Stimulated activated CD4-positive, alpha-beta T cell treated with anti-CD3 and anti-CD28 coated beads, Interleukin-4, amount 100 ng/mL, for 4 hours (primary cell): ENCODE results near the gene BOC.
"Not testable (repeated sequence)": the region's sequence is repeated elsewhere in the genome, so short reads cannot be mapped to it uniquely, and the experiment has no call there.

ENCODE experiments used
- DNase-seq, 2 experiments: peaks; one replicate each; pipeline ENCODE4 v3.0.0-alpha.2; 2020

Gene BOC, protein sequence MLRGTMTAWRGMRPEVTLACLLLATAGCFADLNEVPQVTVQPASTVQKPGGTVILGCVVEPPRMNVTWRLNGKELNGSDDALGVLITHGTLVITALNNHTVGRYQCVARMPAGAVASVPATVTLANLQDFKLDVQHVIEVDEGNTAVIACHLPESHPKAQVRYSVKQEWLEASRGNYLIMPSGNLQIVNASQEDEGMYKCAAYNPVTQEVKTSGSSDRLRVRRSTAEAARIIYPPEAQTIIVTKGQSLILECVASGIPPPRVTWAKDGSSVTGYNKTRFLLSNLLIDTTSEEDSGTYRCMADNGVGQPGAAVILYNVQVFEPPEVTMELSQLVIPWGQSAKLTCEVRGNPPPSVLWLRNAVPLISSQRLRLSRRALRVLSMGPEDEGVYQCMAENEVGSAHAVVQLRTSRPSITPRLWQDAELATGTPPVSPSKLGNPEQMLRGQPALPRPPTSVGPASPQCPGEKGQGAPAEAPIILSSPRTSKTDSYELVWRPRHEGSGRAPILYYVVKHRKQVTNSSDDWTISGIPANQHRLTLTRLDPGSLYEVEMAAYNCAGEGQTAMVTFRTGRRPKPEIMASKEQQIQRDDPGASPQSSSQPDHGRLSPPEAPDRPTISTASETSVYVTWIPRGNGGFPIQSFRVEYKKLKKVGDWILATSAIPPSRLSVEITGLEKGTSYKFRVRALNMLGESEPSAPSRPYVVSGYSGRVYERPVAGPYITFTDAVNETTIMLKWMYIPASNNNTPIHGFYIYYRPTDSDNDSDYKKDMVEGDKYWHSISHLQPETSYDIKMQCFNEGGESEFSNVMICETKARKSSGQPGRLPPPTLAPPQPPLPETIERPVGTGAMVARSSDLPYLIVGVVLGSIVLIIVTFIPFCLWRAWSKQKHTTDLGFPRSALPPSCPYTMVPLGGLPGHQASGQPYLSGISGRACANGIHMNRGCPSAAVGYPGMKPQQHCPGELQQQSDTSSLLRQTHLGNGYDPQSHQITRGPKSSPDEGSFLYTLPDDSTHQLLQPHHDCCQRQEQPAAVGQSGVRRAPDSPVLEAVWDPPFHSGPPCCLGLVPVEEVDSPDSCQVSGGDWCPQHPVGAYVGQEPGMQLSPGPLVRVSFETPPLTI

DNA sequence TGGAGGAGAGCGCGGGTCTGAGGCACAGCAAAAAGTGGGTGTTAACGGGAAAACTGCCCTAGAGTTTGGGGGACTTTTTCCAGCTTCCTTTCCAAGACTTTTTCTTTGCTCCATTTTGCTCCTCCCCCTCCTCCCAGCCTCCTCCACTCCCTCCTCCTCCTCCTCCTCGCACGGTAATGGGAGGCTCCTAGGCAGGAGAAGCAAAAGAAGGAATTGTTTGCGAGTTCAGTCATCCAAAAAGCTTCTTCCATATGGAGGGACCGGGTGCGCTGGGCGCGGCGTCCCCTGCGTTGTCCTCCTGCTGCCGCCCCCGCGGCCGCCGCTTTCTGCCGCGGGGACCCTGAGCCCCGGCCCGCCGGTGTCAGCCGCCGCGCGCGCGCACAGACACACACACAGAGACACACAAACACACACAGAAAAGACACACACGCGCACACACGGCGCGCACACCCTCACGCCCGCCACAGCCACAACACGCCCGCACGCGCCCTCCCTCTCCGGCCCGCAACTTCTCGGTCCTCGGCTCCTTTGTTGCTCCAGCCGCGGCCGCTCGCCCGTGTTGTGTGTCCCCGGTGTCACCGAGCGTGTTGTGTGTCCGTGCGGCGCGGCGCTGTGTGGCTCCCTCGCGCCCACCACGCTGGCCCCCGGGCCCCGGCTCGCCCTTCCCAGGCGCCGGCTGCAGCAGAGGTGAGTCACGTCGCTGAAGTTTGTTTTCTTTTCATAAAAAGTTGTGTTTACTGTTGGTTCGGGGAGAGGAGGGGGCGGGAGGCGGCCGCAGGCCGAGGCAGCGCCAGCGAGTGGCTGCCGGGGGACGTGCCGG, at the start of gene BOC:
Gene BOC, plus strand, starts transcription at position 228 of the 820 bp plus-strand sequence. CDS start 38,246 bp downstream, outside the sequence.
- no peak for DNase-seq

DNA sequence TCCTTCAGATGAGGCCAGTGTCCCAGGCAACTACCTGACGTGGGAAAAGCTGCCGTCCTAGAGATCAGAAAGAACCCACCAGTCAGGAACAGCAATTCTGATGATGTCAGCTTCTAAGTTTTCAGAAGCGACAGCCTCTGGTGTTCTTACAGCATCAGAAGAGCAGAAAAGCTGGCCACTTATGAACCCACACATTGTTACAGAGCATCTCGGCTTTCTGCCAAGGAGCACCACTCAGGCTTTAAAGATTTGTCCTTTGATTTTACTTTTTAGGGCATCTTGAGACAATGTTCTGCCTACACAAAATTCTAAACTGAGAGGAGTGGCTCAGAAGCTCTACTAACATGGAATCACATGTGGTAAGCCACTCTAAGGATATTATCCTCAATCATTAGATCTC, 49.7 kb upstream of the BOC start:
- no peak for DNase-seq

DNA sequence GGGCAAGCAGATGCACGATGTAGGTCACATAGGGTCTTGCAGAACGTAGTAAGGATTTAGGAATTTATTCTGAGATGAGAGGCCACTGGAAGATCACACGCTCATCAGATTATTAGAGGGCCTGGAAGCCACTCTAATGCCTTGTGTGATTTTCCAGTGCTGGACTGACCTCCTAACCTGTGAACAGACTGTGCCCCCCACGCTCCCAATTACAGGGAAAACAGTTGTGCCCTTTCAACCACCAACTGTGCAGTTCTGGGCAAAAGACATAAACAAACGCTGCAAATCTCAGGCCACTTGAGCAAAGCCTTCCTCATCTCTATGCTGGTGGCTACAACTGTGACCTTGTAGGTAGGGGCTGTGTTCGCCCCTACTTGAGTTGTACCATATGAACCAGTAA, 48.2 kb upstream of the BOC start:
- no peak for DNase-seq

DNA sequence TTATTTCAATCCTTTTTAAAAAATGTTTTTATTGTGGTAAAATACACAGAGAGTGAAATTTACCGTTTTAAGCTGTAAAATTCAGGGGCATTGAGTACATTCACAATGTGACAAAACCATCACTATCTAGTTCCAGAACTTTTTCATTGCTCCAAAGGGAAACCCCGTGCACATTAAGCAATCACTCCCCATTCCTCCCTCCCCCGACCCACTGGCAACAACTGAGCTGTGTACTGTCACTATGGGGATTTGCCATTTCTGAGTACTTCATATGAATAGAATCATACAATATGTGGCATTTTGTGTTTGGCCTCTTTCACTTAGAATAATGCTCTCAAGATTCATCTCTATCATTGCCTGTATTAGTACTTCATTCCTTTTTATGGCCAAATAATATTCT, 45.5 kb upstream of the BOC start:
- DNase-seq, result no peak

DNA sequence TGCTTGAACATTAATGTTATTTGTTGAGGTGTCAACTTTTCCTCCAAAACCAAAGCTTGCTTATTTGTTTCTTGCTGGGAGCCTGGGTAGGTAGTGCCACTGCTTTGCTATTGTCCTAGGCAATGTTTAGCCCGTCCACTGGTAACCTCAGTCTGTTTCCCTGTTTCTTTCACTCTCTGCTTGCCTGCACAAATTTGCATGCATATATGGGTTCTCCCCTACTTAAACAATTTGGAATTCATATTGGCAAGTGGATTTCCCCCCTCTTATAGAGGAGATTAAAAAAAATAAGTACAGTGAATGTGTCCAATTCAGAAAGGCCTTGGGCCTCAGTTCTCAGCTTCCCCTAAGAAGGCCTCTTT, 45.0 kb upstream of the BOC start:
- no peak for DNase-seq

DNA sequence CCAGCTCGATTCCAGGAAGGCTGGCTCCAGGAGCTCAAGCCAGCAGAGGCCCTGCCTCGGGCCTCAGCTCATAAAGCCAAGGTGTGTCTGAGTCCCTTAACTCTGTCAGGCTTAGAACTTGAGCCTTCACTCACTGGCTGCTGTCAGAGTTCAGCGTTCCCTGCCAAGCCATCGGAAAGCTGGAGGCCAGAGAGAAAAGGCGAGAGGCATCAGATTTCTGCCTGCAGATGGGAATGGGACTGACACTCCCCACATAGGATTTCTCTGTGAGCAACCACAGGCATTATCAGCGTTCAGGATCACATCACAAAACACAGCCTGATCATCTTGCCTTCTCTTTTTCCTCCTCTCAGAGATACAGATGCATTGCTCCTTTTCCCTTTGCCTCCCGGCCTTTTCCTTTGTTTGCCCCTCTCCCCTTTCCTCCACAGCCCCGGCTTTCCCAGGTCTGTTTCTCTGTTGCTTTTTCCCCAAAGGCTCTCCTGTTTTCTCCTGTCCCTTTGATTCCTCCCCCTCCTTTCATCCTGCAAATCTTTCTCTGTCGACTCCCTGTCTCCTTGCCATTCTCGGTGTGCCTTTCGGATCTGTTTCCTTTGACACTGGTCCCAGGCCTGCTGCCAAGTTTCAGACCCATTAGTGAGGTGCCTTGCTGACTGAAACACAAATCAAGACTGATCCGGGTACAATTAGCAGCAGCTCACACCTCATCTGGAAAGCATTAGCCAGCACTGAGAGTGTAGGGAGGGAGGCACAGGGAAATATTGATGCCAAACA, 44.5 kb upstream of the BOC start:
- no peak for DNase-seq

DNA sequence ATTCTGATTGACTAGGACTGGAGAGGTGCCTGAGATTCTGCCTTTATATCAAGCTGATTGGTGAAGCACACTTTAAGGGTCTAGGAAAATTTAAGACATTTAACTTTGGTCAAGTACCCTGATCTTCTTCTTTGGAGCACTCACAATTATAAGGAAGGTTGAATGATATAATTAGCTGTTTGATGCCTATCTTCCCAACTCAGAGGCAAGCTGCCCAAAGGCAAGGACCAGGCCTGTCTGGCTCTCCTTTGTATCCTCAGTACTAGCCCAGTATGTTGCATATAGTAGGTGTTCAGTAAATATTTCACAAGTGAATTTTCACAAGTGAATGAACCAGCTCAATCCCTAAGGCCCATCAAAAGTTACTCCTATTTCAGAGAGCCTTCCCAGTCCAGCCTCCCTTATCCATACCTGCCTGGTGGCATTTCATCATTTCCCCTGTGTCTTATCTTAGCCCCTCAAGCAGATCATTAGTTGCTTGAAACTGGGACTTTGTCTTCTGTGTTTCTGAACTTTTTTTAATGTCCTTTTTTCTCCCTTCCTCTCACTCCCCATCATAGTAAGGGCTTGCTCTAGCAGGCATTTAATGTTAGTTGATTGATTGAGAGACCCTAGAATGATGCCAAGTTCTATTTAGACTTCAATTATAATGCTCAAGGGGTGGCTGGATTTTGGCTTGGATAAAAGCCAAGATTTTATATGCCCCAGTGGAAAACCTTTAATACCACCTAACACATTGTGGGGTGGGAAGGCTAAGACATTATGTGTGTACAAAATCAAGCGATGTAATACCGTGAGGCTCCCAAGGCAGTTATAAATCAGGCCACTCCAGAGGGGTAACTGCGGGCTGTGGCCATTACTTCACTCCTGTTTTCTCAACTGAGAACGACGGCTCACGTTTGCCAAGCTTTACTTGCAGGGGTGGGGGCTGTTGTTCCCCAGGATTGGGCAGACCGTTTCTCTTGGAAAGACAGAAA, 43.2 kb upstream of the BOC start:
- DNase-seq, result no peak

DNA sequence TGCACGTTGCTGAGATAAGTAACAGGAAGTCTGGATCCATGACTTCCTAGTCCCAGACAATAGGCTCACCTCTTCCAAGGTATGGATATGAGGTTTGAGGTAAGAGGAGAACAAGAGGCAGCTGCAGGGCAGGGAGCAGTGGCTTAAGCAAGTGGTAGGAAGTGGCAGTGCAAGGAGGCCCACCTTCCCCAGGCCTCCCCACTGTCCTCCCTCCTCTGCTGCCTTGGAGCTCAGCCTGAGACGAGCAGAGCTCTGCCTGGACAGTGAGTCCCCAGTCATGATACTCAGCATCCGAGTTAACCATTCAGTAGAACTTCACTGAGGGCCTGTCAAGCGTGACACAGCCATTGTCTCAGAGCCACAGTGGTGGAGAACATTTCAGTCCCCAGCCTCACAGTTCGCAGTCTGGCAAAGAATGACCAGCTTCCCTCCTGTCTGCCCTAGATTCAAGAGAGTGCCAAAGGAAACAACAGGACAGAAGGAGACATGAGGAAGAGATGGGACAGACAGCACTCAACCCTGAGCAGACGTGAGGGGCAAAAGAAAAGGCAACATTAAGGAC, 41.4 kb upstream of the BOC start:
- no peak for DNase-seq

DNA sequence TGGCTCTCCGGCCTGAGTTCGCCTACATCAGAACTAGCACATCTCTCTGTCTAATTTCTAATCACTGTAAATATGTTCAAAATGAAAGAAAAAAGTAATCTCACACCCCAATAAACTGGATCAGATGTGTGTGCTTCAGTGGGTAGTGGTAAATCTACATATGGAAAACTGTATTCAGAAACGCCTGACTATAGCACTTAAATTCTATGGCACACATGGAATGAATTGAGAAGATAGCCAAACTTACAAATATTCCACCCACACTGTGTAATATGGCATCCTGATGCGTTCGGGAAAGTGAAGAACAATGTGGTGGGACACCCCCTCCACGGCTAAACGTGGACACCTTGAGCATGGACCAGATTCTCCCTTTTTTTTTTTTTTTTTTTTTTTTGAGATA, 40.6 kb upstream of the BOC start:
- no peak for DNase-seq

DNA sequence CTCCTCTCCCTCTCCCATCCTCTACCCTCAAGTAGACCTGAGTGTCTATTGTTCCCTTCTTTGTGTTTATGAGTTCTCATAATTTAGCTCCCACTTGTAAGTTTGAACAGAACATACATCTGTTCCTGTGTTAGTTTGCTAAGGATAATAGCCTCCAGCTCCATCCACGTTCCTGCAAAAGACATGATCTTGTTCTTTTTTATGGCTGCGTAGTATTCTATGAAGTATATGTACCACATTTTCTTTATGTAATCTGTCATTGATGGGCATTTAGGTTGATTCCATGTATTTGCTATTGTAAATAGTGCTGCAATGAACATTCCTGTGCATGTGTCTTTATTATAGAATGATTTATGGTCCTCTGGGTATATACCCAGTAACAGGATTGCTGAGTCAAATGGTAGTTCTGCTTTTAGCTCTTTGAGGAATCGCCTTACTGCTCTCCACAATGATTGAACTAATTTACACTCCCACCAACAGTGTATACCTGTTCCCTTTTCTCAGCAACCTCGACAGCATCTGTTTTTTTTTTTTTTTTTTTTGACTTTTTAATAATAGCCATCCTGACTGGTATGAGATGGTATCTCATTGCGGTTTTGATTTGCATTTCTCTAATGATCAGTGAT, 39.6 kb upstream of the BOC start:
- not testable (repeated sequence) for DNase-seq

DNA sequence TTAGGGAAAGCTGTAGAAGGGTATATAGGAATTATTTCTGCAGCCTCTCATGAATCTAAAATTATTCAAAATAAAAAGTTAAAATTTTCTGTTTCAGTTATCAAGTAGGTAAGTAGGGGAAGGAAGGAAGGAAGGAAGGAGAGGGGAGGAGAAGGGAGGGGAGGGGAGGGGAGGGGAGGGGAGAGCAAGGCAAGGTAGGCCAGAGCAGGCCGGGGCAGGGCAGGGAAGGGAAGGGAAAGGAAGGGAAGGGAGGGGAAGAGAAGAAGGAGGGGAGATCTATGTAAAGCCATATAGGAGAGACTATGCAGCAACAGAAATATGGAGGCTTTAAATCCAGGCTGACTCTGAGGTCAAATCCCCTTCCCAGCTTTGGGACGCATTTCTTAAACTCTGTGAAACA, 38.3 kb upstream of the BOC start:
- DNase-seq, result no peak

DNA sequence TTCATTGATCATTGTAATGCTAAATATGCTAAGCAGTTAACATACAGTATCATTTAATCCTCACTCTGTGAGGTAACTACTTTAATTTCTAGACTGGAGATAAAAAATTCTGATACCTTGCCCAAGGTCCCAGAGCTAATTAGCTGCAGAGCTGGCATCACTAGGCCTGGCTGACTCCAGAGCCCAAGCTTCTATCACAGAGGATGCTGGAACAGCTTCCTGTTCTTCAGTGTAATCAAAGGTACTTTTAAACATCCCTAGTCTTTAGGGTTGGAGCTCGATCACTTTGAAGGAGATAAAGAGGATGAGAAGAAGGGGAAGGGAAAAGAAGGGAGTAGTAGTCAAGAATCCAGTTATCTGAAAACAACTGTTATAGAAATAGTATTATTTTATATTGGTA, 37.1 kb upstream of the BOC start:
- no peak for DNase-seq

DNA sequence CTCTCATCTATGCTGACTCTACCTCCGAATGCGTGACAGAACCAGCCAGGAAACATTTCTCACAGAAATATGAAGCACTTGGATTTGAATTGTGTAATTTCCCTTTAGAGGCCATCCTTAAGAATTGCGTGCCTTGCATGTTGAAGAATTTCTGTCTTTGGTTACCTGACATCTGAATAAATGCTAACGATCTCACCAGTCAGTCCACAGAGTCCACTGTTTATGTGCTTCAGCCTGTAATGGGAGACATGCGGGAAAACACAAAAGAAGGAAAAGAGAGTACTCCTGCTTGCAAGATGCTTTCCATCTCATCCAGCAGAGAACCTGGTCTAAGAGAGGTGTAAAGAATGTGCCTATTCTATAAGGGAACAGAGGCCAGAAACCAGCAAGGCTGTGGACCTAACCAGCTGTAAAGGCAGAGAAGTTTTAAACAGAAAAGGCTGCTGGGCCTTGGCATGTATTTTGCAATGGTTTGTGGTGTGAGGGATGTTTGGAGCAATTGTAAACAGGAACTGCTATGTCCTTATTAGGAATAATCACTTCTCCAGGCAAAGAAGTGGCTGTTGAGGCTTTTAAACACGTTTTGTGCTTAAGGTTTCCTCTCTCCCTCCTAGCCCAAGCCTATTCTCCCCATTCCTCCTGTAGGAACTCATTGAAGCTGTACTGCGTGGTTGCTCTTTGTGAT, 36.4 kb upstream of the BOC start:
- DNase-seq, result no peak

DNA sequence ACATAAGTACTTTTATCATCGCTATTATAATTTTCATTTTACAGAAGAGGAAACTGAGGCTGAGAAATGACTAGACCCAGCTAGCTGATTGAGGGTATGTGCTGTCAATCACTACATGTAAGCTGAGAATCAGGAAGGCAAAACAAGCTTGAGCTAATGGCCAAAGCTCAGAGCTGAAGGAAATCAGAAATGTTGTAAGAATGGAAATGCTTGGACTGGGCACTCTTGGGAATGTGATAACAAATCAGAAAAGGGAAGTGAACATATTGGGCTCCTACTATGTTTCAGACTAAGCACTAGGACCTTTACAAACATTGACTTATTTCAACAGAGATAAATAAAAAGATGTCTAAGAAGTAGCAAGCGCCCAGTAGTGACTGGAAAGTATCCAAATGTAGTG, 33.8 kb upstream of the BOC start:
- DNase-seq, result no peak

DNA sequence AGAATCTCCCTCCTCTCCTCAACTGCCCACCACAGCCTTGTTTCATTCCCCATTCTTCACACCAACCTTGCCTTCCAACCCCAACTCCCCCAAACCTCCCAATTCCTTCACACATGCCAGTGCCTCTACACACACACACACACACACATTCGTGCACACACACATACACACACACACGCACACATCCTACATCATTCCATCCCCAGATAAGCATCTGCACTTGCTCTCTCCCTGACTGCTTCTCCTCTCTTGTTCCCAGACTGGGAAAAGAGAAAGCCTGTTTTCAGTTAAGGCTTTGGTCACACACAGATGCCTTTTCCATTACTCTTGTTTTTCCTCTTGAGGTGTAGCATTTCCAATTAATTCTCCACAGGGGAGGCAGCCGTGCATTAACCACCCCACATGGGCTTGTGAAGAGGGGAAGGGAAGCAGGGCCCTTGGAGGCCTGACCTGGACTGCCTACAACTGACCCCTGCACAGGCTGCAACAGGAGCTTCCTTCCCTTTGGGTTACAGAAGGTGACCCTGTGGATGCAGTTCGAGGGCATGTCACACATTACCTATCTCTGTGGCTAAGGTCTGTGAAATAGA, 32.0 kb upstream of the BOC start:
- DNase-seq, result no peak

DNA sequence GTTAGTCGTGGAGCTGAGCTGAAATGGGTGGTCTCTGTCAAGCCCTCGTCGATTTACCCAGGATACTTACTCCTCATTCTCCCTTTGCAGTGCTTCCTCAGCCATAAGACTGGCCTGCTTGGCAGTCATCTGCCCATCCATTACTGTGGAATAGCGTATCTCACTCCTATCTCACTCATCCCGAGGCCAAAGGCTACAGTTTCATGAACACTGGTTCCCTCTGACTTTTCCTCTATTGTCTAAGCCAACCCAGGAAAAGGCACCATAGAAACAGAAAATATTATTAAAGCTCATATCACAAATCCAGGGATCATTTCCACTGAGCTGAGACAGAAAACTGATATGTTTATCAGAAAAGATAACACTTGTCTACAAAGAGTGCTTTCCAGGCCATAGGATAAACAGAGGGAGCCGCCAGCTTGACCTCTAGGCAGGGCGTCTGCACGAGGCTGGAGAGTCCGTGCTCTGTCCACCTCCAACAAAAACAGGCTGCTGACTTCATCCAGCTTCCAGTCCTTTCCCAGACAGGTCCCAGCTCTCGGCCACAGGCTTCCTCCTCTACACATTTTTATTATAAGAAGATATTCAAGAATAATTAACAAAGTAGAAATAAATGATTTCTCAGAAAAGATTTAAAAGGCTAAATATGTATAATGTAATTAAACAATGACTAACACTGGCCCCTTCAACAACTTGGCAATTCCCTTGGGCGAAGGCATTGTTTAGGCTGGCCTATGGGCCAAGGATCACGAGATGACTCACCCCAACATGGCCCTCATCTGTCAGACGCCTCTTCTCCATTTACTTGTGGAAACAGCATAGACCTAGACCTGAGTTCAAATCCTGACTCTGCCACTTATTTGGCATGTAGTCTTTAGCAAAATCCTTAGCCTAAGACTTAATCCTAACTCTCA, 27.4 kb upstream of the BOC start:
- DNase-seq, result no peak

DNA sequence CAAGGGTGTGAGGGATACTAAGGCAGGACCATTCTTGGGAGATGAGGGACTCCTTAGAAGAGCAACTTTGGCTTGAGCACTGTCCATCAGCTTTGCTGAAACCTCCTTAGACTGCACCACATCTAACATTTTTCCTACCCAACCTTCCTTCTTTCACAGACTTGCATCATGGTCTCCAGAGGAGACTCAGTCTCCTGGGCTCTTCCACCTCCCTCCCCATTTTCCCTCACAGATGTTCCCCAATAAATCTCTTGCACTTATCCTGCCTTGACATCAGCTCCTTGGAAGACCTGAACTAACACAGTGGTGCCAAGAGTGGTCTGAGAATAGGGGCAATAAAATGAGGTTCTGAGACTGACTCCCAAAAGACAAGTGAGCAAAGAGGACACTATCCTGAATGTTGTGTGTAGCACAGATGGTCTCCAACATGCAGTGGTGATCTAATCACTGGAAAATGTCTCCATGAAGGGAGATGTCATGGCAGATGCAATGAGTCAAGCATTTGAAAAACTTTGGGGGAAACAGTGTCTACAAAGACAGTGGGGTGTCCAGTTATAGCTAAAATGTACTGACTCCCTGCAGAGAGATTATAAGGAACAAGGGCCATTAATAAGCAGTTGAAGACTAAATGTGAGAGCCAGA, 26.0 kb upstream of the BOC start:
- DNase-seq, result no peak
